ENCODE measurements around the gene DNAAF1. TPM values are rescaled to one million over a fixed set of nuclear protein-coding genes. Genes with fewer than 3 reads are reported as not detected.

Gene DNAAF1
- total RNA-seq, 1 donor from 2014 or later, result not detected

GRCh38 chr16:84159007-84159406 is 13.9 kb downstream of the DNAAF1 start:
- Histone ChIP-seq H3K27me3 (ENCODE audit: control insufficient read depth, insufficient read depth, low read length) (peaks cover 5% of the 10 kb centered on the region), H3K36me3 (ENCODE audit: control insufficient read depth, insufficient read depth, low read length) (no peaks in the 10 kb centered on the region), H3K4me3 (ENCODE audit: low read depth, low read length) (no peak overlapping the region)
- no peak for TF ChIP-seq CTCF (IDR thresholded peaks at IDR 0.05; ENCODE audit: insufficient read depth, low read length, severe bottlenecking)
- no peak for DNase-seq (ENCODE audit: low read depth)
- FAIRE-seq, result no peak

GRCh38 chr16:84159800-84160199 is 14.7 kb downstream of the DNAAF1 start:
- DNase-seq (ENCODE audit: low read depth) (no peak), FAIRE-seq (no peak)
- TF ChIP-seq CTCF (IDR thresholded peaks at IDR 0.05; ENCODE audit: insufficient read depth, low read length, severe bottlenecking), result no peak
- H3K4me3 ChIP-seq (ENCODE audit: low read depth, low read length), result no peak overlapping the region
- H3K36me3 ChIP-seq (ENCODE audit: control insufficient read depth, insufficient read depth, low read length), result no peaks in the 10 kb centered on the region
- peaks cover 5% of the 10 kb centered on the region for H3K27me3 ChIP-seq (ENCODE audit: control insufficient read depth, insufficient read depth, low read length)

GRCh38 chr16:84161037-84161436 is 15.9 kb downstream of the DNAAF1 start:
- Histone ChIP-seq H3K27me3 (ENCODE audit: control insufficient read depth, insufficient read depth, low read length) (peaks cover 5% of the 10 kb centered on the region), H3K36me3 (ENCODE audit: control insufficient read depth, insufficient read depth, low read length) (no peaks in the 10 kb centered on the region), H3K4me3 (ENCODE audit: low read depth, low read length) (no peak overlapping the region)
- TF ChIP-seq CTCF (IDR thresholded peaks at IDR 0.05; ENCODE audit: insufficient read depth, low read length, severe bottlenecking), result no peak
- DNase-seq (ENCODE audit: low read depth), result no peak
- no peak for FAIRE-seq

- Histone ChIP-seq H3K4me3 (ENCODE audit: low read depth, low read length) (no peak overlapping the region), H3K27me3 (ENCODE audit: control insufficient read depth, insufficient read depth, low read length) (peaks cover 7% of the 10 kb centered on the region), H3K36me3 (ENCODE audit: control insufficient read depth, insufficient read depth, low read length) (no peaks in the 10 kb centered on the region)
- TF ChIP-seq CTCF (IDR thresholded peaks at IDR 0.05; ENCODE audit: insufficient read depth, low read length, severe bottlenecking), result no peak
- no peak for DNase-seq (ENCODE audit: low read depth)
- FAIRE-seq, result no peak
Measured at GRCh38 chr16:84161801-84162200, 16.7 kb downstream of the DNAAF1 start.

GRCh38 chr16:84165746-84166145 is 20.6 kb downstream of the DNAAF1 start:
- H3K36me3 ChIP-seq (ENCODE audit: control insufficient read depth, insufficient read depth, low read length), result no peaks in the 10 kb centered on the region
- no peak overlapping the region for H3K4me3 ChIP-seq (ENCODE audit: low read depth, low read length)
- DNase-seq (ENCODE audit: low read depth) (no peak), FAIRE-seq (no peak)
- peaks cover 4% of the 10 kb centered on the region for H3K27me3 ChIP-seq (ENCODE audit: control insufficient read depth, insufficient read depth, low read length)
- TF ChIP-seq CTCF (IDR thresholded peaks at IDR 0.05; ENCODE audit: insufficient read depth, low read length, severe bottlenecking), result no peak

All from bronchial epithelial cell (primary cell).